HL-60 (cell line): Measurements from ENCODE around the gene VIPR2.

Experiments used
- POLR2AphosphoS5 ChIP-seq: IDR thresholded peaks from 2 replicates; pipeline ENCODE4 v1.6.1; 2012; ENCODE audit warnings: low read depth
- TF ChIP-seq, protein P1 (sequence below): IDR thresholded peaks from one replicate; pipeline ENCODE4 v1.5.1; 2011; ENCODE audit warnings: low read length, control low read depth, inconsistent platforms; ENCODE audit not compliant: insufficient read depth
- TF ChIP-seq, protein P2 (sequence below): IDR thresholded peaks from 2 replicates; pipeline ENCODE4 v1.6.1; 2012; ENCODE audit warnings: low read depth; ENCODE audit not compliant: insufficient replicate concordance

DNA sequence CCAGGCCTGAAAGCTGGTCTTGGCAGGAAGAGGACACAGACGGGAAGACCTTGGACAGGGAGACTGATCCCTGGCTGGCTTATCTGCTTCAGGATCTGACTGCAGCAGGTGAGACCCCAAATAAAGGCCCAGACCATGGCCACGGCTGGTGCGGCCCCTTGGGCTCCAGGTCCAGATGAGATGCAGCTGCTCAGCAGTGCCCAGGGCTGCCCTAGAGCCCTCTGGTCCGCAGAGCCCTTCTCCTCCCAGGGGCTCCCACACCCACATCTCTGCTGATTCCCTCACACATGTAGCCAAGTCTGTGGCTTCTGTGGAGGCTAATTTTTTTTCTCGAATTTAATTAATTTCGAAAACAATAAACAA lies 46.3 kb downstream of the VIPR2 start:
- TF ChIP-seq, protein P1, sequence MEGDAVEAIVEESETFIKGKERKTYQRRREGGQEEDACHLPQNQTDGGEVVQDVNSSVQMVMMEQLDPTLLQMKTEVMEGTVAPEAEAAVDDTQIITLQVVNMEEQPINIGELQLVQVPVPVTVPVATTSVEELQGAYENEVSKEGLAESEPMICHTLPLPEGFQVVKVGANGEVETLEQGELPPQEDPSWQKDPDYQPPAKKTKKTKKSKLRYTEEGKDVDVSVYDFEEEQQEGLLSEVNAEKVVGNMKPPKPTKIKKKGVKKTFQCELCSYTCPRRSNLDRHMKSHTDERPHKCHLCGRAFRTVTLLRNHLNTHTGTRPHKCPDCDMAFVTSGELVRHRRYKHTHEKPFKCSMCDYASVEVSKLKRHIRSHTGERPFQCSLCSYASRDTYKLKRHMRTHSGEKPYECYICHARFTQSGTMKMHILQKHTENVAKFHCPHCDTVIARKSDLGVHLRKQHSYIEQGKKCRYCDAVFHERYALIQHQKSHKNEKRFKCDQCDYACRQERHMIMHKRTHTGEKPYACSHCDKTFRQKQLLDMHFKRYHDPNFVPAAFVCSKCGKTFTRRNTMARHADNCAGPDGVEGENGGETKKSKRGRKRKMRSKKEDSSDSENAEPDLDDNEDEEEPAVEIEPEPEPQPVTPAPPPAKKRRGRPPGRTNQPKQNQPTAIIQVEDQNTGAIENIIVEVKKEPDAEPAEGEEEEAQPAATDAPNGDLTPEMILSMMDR, result no peak
- no peak for TF ChIP-seq POLR2AphosphoS5
- TF ChIP-seq, protein P2, sequence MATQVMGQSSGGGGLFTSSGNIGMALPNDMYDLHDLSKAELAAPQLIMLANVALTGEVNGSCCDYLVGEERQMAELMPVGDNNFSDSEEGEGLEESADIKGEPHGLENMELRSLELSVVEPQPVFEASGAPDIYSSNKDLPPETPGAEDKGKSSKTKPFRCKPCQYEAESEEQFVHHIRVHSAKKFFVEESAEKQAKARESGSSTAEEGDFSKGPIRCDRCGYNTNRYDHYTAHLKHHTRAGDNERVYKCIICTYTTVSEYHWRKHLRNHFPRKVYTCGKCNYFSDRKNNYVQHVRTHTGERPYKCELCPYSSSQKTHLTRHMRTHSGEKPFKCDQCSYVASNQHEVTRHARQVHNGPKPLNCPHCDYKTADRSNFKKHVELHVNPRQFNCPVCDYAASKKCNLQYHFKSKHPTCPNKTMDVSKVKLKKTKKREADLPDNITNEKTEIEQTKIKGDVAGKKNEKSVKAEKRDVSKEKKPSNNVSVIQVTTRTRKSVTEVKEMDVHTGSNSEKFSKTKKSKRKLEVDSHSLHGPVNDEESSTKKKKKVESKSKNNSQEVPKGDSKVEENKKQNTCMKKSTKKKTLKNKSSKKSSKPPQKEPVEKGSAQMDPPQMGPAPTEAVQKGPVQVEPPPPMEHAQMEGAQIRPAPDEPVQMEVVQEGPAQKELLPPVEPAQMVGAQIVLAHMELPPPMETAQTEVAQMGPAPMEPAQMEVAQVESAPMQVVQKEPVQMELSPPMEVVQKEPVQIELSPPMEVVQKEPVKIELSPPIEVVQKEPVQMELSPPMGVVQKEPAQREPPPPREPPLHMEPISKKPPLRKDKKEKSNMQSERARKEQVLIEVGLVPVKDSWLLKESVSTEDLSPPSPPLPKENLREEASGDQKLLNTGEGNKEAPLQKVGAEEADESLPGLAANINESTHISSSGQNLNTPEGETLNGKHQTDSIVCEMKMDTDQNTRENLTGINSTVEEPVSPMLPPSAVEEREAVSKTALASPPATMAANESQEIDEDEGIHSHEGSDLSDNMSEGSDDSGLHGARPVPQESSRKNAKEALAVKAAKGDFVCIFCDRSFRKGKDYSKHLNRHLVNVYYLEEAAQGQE, result no peak
